ENCODE results near the gene EXOSC10. TPM values are rescaled to one million over a fixed set of nuclear protein-coding genes. Genes with fewer than 3 reads are reported as not detected.

Gene EXOSC10
- total and polyA plus RNA-seq, 9 of the 15 experiments (the other 6 are each of a cell fraction or from before 2014, with no cell fraction given) = 23.4 to 150 (median 105) TPM

GRCh38 chr1:11059155-11059967, 40.3 kb downstream of the EXOSC10 start:
- Histone ChIP-seq H3K9ac (ENCODE audit: insufficient read depth in 1 of 2, low read depth in 2 of 2, low read length in 2 of 2) (peak overlapping the region; percentile 82 to 97), H3K4me3 (peak overlapping the region; percentile 99), H3K4me2 (ENCODE audit: insufficient read depth, low read length) (peak overlapping the region; percentile 92), H3K27ac (ENCODE audit: extremely low read depth, low read depth, low read length) (peak overlapping the region; percentile 79), H2AFZ (ENCODE audit: low read depth, low read length) (peak overlapping the region; percentile 87), H4K20me1 (replicated peaks; ENCODE audit: control insufficient read depth, insufficient read depth, low read length) (0 out of 2 replicates have a peak, but pooled peaks cover under 1% of the 10 kb centered on the region), H3K79me2 (ENCODE audit: control insufficient read depth, insufficient read depth, low read length) (peaks cover 44% of the 10 kb centered on the region), H3K9me3 (replicated peaks; ENCODE audit: control insufficient read depth, insufficient read depth, low read depth, low read length) (no peaks in the 10 kb centered on the region), H3K36me3 (ENCODE audit: control insufficient read depth, insufficient read depth, low read length) (peaks cover 62% of the 10 kb centered on the region; the same call in 2 of the 3 replicates), H3K4me1 (replicated peaks in 1 of 2; ENCODE audit: control insufficient read depth in 2 of 2, insufficient read depth in 2 of 2, low read length in 2 of 2) (peaks cover 8 to 56% of the 10 kb centered on the region in 2 experiments; a peak in 4 of 5 replicates), H3K9me1 (ENCODE audit: control insufficient read depth, insufficient read depth, low read length) (no peaks in the 10 kb centered on the region), H3K27me3 (ENCODE audit: control insufficient read depth in 2 of 2, insufficient read depth in 2 of 2, low read length in 2 of 2) (no peaks in the 10 kb centered on the region)
- 1% methylated on average over 40 of the region's 72 CpGs for WGBS (ENCODE audit: insufficient coverage, low coverage, missing lambda C conversion rate)
- intact Hi-C loops (cut with micrococcal nuclease) = no loop called here
- in situ Hi-C loops (cut with MboI) = no loop called here
- BruUV-seq (replicated peaks) = no TSS peak
- CTCF ChIA-PET (ENCODE audit: low intra/inter-chr PET ratio) = interaction anchor here (0.6 kb wide), 1 partner anchor 48 kb away, joined by 3 read pairs; no protein-coding TSS in a partner anchor
- POLR2A ChIA-PET = interaction anchor here (0.6 to 3.5 kb wide), 9 partner anchors 7 to 627 kb away, joined by 3 to 11 read pairs (median 3); no protein-coding TSS in a partner anchor
- FAIRE-seq = no peak
- ATAC-seq = peak; percentile 11
- peak; percentile 50 to 85 (median 74) for DNase-seq (ENCODE audit: extremely low read depth in 1 of 4, low spot score in 3 of 4)
- no peak for TF ChIP-seq SMARCE1 (IDR thresholded peaks at IDR 0.05)
- no peak for TF ChIP-seq ZNF165 (CRISPR knock-in tag; IDR thresholded peaks at IDR 0.05; ENCODE audit: borderline replicate concordance)
- TF ChIP-seq ELF4 (CRISPR knock-in tag; IDR thresholded peaks at IDR 0.05) = no peak
- TF ChIP-seq LCOR (CRISPR knock-in tag; IDR thresholded peaks at IDR 0.05) = no peak
- no peak for TF ChIP-seq KLF6 (CRISPR knock-in tag; IDR thresholded peaks at IDR 0.05; ENCODE audit: borderline replicate concordance)
- TF ChIP-seq RBBP5 (IDR thresholded peaks at IDR 0.05; ENCODE audit: borderline replicate concordance, insufficient read depth, low read length, poor library complexity, severe bottlenecking) = peak; percentile 57
- TF ChIP-seq ZBED1 (IDR thresholded peaks at IDR 0.05) = no peak
- TF ChIP-seq KAT2B (IDR thresholded peaks at IDR 0.05; ENCODE audit: low read depth, low read length) = no peak
- TF ChIP-seq, protein P1, sequence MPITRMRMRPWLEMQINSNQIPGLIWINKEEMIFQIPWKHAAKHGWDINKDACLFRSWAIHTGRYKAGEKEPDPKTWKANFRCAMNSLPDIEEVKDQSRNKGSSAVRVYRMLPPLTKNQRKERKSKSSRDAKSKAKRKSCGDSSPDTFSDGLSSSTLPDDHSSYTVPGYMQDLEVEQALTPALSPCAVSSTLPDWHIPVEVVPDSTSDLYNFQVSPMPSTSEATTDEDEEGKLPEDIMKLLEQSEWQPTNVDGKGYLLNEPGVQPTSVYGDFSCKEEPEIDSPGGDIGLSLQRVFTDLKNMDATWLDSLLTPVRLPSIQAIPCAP (CRISPR knock-in tag; IDR thresholded peaks at IDR 0.05; ENCODE audit: borderline replicate concordance) = no peak
- TF ChIP-seq, protein P2, sequence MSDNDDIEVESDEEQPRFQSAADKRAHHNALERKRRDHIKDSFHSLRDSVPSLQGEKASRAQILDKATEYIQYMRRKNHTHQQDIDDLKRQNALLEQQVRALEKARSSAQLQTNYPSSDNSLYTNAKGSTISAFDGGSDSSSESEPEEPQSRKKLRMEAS (CRISPR knock-in tag; IDR thresholded peaks at IDR 0.05) = peak; percentile 77
- TF ChIP-seq BMI1 (IDR thresholded peaks at IDR 0.05; ENCODE audit: low read length) = no peak
- TF ChIP-seq ZNF444 (CRISPR knock-in tag; IDR thresholded peaks at IDR 0.05) = no peak
- TF ChIP-seq JUN (IDR thresholded peaks at IDR 0.05; ENCODE audit: borderline replicate concordance, low read depth, low read length) = no peak
- no peak for TF ChIP-seq JUN (CRISPR knock-in tag; IDR thresholded peaks at IDR 0.05; ENCODE audit: borderline replicate concordance)
- TF ChIP-seq HDAC3 (IDR thresholded peaks at IDR 0.05; ENCODE audit: borderline replicate concordance, partially characterized antibody) = no peak
- TF ChIP-seq EZH2 (IDR thresholded peaks at IDR 0.05; ENCODE audit: borderline replicate concordance, low read depth, low read length) = no peak
- no peak for TF ChIP-seq ZNF23 (CRISPR knock-in tag; IDR thresholded peaks at IDR 0.05)
- TF ChIP-seq ZEB2 (IDR thresholded peaks at IDR 0.05) = no peak
- no peak for TF ChIP-seq FOXP4 (CRISPR knock-in tag; IDR thresholded peaks at IDR 0.05; ENCODE audit: borderline replicate concordance)
- no peak for TF ChIP-seq RUNX1 (IDR thresholded peaks at IDR 0.05; ENCODE audit: low read depth)

All from K562 (cell line).